Activated CD4-positive, alpha-beta T cell treated with anti-CD3 and anti-CD28 coated beads, Interleukin-2, Interleukin-6, amounts not matched to agents 100 ng/mL and 50 ng/mL, durations not matched to agents 16 hours and 8 hours (primary cell): ENCODE results near the gene HLTF.

ENCODE experiments used
- DNase-seq: peaks from one replicate; pipeline ENCODE4 v3.0.0-alpha.2; 2020

HLTF gene

DNA sequence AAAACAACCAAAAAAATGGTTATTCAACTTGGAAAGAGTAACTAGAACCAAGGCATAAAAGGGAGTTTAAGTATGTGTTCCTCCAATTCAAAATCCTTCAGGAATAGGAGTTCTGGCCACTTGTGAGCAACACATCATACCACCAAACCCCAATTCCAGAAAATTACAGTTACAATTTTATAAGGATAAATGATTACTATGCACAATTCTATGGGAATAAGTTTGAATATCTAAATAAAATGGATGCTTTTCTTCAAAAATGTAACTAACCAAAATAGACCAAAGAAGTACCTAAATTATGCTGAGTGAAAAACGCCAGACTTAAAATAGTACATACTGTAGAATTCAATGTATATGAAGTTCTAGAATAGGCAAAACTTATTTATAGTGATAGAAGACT lies 4.6 kb downstream of the HLTF start:
- no peak for DNase-seq

GRCh38 chr3:149080699-149081091 lies 5.6 kb downstream of the HLTF start:
- DNase-seq, result no peak

DNA sequence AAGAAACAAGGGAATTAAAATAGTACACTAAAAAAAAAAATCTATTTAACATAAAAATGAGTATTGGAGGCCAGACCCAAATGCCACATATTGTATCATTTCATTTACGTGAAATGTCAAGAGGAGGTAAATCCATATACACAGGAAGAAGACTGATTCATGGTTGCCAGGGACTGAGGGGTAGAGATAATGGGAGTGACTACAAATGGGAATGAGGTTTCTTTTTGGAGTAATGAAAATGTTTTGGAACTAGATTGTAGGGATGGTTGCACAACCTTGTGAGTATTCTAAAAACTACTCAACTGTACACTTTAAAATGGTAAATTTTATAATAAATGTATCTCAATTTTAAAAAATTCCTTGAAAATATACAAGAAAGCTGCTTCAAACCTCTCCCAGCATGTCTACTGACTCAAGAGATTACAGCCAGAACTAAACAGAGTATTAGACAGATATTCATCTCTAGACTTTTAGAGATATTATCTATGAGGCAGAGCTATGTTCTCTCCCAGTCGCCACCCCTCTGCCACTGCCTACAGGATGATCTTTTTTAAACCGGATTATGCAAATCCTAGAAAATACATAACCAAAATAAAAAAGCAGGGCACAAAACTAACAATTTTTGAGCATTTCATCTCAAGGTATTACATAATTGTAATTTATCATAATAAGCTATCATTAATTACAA lies 6.2 kb downstream of the HLTF start:
- no peak for DNase-seq

GRCh38 chr3:149077628-149078027 lies 8.7 kb downstream of the HLTF start:
- no peak for DNase-seq

GRCh38 chr3:149067883-149068282 lies 18.4 kb downstream of the HLTF start:
- no peak for DNase-seq

DNA sequence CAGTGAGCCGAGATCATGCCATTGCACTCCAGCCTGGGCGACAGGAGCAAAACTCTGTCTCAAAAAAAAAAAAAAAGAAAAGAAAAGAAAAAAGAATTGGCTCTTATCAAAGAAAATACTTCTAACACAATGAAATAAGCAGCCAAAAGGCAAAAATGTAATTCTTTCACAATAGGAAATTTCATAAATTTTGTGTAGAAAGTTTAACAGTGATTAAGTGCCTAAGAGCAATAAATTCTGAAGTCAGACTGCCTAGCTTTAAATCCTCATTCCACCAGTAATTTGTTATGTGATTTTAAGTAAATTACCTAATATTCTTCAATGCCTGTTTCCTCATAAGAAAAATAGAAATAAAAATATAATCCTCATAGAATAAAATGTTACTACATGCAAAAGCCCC lies 24.6 kb downstream of the HLTF start:
- DNase-seq, result no peak

- no peak for DNase-seq
Observed at GRCh38 chr3:149058602-149059001, 27.7 kb downstream of the HLTF start.

- DNase-seq, result no peak
Observed at GRCh38 chr3:149058198-149058597, 28.1 kb downstream of the HLTF start.

- no peak for DNase-seq
Observed at GRCh38 chr3:149055575-149055974, 30.8 kb downstream of the HLTF start.

- DNase-seq, result no peak
Observed at GRCh38 chr3:149044339-149045083, 41.8 kb downstream of the HLTF start.

- DNase-seq, result peak; percentile 41
Observed at GRCh38 chr3:149042789-149043386, 43.4 kb downstream of the HLTF start.

GRCh38 chr3:149038322-149038721 lies 48.0 kb downstream of the HLTF start:
- no peak for DNase-seq

DNA sequence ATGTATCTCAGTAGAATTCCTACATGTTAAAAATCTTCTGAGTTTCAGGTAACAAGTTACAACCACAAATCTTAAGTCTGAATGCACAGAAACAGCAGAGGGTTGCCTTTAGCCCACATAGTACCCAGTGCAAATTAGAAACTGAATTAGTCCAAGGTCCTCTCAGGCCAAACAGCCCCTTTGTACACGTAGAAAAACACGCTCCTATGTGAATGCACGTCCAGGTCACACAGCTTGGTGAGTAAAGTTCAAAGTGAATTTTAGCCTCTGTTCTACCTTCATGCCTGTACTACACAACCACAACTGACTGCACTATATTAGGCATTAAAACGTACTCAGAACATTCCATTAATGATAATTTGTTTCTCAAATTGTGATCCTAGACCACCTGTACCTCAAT lies 48.6 kb downstream of the HLTF start:
- DNase-seq, result no peak

DNA sequence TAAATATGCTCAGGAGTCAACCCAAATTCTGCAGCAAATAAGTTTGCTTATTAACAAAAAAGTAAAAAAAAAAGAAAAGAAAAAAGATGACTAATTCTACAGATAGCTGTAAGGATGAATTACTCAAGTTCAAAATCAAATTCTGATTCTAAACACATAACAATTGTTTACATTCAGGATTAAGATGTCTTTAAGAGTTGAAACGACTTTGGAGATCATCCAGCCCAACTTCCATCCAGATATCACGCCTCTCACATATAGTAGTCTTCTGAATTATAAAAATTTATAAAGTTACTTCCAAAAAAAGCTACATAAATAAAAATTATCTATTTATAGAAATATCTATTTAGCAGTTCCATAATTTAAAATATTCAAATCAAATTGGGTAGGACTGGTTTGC lies 55.2 kb downstream of the HLTF start:
- DNase-seq, result no peak

DNA sequence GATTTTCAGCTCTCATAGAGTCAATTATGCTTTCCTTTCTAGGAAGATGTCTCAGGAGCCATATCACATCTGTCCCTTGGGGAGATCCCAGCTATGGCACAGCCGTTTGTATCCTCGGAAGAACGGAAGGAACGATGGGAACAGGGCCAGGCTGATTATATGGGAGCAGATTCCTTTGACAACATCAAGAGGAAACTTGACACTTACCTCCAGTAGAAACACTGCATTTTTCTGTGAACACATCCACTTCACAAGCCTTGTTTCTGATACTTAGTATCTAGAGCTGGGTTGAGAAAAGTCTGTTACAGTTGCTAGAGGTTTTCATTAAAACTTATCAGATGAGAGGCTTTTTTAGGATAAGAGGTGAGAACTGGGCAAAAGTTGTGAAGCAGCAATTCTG lies 59.6 kb downstream of the HLTF start:
- DNase-seq, result no peak

GRCh38 chr3:149023951-149024350 lies 62.4 kb downstream of the HLTF start:
- DNase-seq, result no peak

- DNase-seq, result no peak
Observed at GRCh38 chr3:149021830-149022229, 64.5 kb downstream of the HLTF start.

GRCh38 chr3:149020839-149021252 lies 65.5 kb downstream of the HLTF start:
- no peak for DNase-seq

GRCh38 chr3:149020196-149020838 lies 66.0 kb downstream of the HLTF start:
- no peak for DNase-seq

DNA sequence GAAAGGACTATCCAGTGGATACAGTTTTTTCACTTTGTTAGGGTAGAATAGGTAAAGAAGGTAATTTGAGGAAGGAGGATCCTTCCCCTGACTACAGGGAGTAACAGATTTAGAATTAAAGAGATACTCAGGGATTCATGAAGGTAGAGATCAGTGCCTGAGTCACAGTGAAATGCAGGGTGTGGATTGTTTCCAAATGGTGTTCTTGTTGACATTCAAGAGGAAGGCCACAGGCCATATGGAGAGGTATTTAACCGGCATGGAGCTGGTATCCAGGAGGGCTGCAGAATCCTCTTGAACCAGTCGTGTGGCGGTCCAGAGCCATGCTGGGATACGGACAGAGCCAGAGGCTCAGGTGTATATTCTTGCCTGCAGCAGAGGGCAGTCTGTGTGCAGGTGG lies 66.8 kb downstream of the HLTF start:
- no peak for DNase-seq

- no peak for DNase-seq
Observed at GRCh38 chr3:149018247-149018646, 68.1 kb downstream of the HLTF start.

GRCh38 chr3:149016669-149017541 lies 69.4 kb downstream of the HLTF start:
- DNase-seq, result no peak

GRCh38 chr3:149016242-149016641 lies 70.1 kb downstream of the HLTF start:
- no peak for DNase-seq
